22Rv1 (cell line): Measurements from ENCODE around the gene CHTF18.

Experiments used
- H3K27ac ChIP-seq: fragments of 450-650 bp; 2 replicates; pipeline ENCODE4 v1.5.1; 2017
- ZFX ChIP-seq: fragments of 450-650 bp; IDR thresholded peaks from 2 replicates; pipeline ENCODE4 v1.6.1; 2017; ENCODE audit warnings: antibody characterized with exemption, borderline replicate concordance
- TF ChIP-seq, protein P1 (sequence below): fragments of 450-650 bp; IDR thresholded peaks from 2 replicates; pipeline ENCODE4 v1.5.1; 2017; ENCODE audit warnings: mild to moderate bottlenecking

CHTF18 gene

GRCh38 chr16:790086-790485 is 1.7 kb downstream of the CHTF18 start:
- TF ChIP-seq ZFX, result no peak
- TF ChIP-seq, protein P1, sequence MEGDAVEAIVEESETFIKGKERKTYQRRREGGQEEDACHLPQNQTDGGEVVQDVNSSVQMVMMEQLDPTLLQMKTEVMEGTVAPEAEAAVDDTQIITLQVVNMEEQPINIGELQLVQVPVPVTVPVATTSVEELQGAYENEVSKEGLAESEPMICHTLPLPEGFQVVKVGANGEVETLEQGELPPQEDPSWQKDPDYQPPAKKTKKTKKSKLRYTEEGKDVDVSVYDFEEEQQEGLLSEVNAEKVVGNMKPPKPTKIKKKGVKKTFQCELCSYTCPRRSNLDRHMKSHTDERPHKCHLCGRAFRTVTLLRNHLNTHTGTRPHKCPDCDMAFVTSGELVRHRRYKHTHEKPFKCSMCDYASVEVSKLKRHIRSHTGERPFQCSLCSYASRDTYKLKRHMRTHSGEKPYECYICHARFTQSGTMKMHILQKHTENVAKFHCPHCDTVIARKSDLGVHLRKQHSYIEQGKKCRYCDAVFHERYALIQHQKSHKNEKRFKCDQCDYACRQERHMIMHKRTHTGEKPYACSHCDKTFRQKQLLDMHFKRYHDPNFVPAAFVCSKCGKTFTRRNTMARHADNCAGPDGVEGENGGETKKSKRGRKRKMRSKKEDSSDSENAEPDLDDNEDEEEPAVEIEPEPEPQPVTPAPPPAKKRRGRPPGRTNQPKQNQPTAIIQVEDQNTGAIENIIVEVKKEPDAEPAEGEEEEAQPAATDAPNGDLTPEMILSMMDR, result no peak
- peak overlapping the region; percentile 82; the same call in 1 of the 2 replicates for H3K27ac ChIP-seq

DNA sequence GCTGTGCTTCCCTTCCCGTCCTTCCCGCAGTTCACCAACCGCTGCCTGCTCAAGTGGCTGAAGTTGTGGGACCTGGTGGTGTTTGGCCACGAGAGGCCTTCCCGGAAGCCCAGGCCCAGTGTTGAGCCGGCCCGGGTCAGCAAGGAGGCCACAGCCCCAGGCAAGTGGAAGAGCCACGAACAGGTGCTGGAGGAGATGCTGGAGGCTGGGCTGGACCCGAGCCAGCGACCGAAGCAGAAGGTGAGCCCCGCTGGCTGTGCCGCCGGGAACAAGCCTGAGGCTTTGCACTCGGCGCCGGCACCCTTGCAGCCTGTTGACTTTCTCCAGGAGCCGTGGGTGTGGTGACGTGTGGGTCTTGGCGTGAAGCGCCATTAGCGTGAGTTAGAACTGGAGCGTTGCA is 2.7 kb downstream of the CHTF18 start:
- H3K27ac ChIP-seq, result no peak overlapping the region
- no peak for TF ChIP-seq ZFX
- TF ChIP-seq, protein P1, result no peak

GRCh38 chr16:792221-792995 is 4.0 kb downstream of the CHTF18 start:
- no peak for TF ChIP-seq ZFX
- TF ChIP-seq, protein P1, result no peak
- no peak overlapping the region for H3K27ac ChIP-seq

- H3K27ac ChIP-seq, result no peak overlapping the region
- TF ChIP-seq, protein P1, result no peak
- TF ChIP-seq ZFX, result no peak
Measured at GRCh38 chr16:793414-793813, 5.0 kb downstream of the CHTF18 start.

GRCh38 chr16:794091-794822 is 5.8 kb downstream of the CHTF18 start:
- no peak for TF ChIP-seq ZFX
- TF ChIP-seq, protein P1, result no peak
- peak overlapping the region; percentile 41; the same call in 1 of the 2 replicates for H3K27ac ChIP-seq

DNA sequence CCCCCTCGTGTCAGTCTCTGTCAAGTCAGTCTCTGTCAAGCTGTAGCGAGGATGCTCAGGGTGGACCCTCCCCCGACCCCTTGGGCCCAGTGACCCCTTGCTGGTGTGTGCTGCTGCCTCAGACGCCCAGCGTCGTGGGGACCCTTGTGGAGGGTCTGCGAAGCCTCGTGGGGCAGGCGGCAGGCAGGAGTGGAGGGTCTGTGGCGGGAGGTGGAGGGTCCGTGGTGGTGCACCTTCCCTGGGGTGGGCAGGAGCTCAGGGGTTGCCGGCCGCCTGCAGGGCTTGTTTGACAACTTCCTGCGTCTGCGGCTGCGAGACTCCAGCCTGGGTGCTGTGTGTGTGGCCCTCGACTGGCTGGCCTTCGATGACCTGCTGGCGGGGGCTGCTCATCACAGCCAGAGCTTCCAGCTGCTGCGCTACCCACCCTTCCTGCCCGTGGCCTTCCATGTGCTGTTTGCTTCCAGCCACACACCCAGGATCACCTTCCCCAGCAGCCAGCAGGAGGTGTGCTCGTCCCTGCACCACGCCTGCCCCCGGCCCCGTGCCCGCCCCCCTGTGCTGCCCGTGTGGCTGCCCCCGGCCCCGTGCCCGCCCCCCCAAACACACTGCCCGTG is 6.5 kb downstream of the CHTF18 start:
- H3K27ac ChIP-seq, result peak overlapping the region; percentile 41; the same call in 1 of the 2 replicates
- TF ChIP-seq, protein P1, result no peak
- no peak for TF ChIP-seq ZFX
